NCI-H2196 treated with DMSO at 0.1 percent for 48 hours (cell line): ENCODE data around the gene ACAP1.
"Not testable (repeated sequence)": the region's sequence is repeated elsewhere in the genome, so short reads cannot be mapped to it uniquely, and the experiment has no call there.

Experiments used
- DNase-seq: peaks from one replicate; lab custom pipeline; 2025; ENCODE audit not compliant: unreplicated experiment; lab: John Stamatoyannopoulos, UW

ACAP1 gene

GRCh38 chr17:7354262-7354843 is 18.0 kb downstream of the ACAP1 start:
- no peak for DNase-seq

GRCh38 chr17:7355053-7355452 is 18.7 kb downstream of the ACAP1 start, which contains the start of gene TMEM95:
Gene TMEM95 (plus strand): TSS chr17:7355156. CDS start chr17:7355205, 49 bp downstream.
- DNase-seq = no peak

GRCh38 chr17:7355573-7355972 is 19.2 kb downstream of the ACAP1 start:
- DNase-seq = no peak

GRCh38 chr17:7356072-7356549 is 19.8 kb downstream of the ACAP1 start:
- peak; percentile 48 for DNase-seq

GRCh38 chr17:7356756-7357155 is 20.4 kb downstream of the ACAP1 start:
- DNase-seq = no peak

GRCh38 chr17:7357381-7357780 is 21.1 kb downstream of the ACAP1 start:
- no peak for DNase-seq

- DNase-seq = no peak
Observed at GRCh38 chr17:7361906-7362305, 25.6 kb downstream of the ACAP1 start.

- DNase-seq = no peak
Observed at GRCh38 chr17:7363311-7363710, 27.0 kb downstream of the ACAP1 start.

GRCh38 chr17:7365963-7366362 is 29.6 kb downstream of the ACAP1 start:
- not testable (repeated sequence) for DNase-seq

- DNase-seq = no peak
Observed at GRCh38 chr17:7367083-7367482, 30.8 kb downstream of the ACAP1 start.

GRCh38 chr17:7367918-7368598 is 31.7 kb downstream of the ACAP1 start:
- DNase-seq = no peak

GRCh38 chr17:7368599-7368994 is 32.3 kb downstream of the ACAP1 start:
- DNase-seq = not testable (repeated sequence)

GRCh38 chr17:7369825-7370224 is 33.5 kb downstream of the ACAP1 start:
- DNase-seq = no peak

GRCh38 chr17:7370853-7371252 is 34.5 kb downstream of the ACAP1 start:
- no peak for DNase-seq

- no peak for DNase-seq
Observed at GRCh38 chr17:7374353-7374752, 38.0 kb downstream of the ACAP1 start.

- DNase-seq = no peak
Observed at GRCh38 chr17:7379134-7379533, 42.8 kb downstream of the ACAP1 start.

GRCh38 chr17:7380321-7380720 is 44.0 kb downstream of the ACAP1 start:
- DNase-seq = no peak

- no peak for DNase-seq
Observed at GRCh38 chr17:7380855-7381683, 44.7 kb downstream of the ACAP1 start, which contains the start of gene TNK1. Gene TNK1 (plus strand): TSS chr17:7381089. CDS start chr17:7382927, 1,838 bp downstream.

GRCh38 chr17:7382901-7383300 is 46.6 kb downstream of the ACAP1 start:
- DNase-seq = no peak

GRCh38 chr17:7383371-7383741 is 47.0 kb downstream of the ACAP1 start:
- DNase-seq = no peak

- peak; percentile 5 for DNase-seq
Observed at GRCh38 chr17:7383742-7384488, 47.6 kb downstream of the ACAP1 start.
